ENCODE data around the gene TBX20.

TBX20 gene

DNA sequence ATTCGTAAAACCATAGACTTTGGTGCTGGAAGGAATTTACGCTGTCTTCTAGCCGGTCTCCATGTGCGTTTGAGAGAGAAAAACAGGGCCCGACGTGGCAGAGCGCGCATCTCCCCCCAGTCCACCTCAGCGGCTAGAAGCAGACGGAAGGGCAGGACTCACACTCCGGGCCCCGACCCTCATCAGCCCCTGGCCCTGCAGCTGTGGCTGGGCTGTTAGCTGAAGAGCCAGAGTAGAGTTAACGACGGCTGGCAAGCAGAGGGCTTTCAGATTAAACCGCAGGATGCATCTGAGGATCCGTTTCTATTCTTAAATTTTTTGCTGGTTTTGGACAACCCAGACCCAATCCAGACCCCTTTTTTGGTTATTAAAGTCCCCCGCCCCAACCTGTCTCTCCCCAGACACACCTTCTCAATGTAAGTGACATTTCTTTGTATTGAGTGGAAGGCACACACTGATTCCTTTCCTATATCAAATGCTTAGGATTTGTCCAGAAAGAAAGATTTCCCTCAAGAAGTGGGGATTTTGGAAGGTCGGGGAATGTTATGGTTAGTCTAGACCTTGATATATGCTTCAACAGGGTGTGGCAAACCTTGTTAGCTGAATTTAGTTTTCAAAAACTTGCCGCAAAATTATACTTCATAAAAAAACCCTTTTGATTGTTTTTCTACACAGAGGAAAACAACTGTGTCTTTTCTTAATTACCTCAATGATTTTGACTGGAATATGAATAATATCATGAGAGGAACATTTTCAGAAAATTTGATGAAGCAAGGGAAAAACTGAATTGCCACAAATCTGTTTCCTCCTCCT is 1.7 kb upstream of the TBX20 start:
- TF ChIP-seq, protein P1, sequence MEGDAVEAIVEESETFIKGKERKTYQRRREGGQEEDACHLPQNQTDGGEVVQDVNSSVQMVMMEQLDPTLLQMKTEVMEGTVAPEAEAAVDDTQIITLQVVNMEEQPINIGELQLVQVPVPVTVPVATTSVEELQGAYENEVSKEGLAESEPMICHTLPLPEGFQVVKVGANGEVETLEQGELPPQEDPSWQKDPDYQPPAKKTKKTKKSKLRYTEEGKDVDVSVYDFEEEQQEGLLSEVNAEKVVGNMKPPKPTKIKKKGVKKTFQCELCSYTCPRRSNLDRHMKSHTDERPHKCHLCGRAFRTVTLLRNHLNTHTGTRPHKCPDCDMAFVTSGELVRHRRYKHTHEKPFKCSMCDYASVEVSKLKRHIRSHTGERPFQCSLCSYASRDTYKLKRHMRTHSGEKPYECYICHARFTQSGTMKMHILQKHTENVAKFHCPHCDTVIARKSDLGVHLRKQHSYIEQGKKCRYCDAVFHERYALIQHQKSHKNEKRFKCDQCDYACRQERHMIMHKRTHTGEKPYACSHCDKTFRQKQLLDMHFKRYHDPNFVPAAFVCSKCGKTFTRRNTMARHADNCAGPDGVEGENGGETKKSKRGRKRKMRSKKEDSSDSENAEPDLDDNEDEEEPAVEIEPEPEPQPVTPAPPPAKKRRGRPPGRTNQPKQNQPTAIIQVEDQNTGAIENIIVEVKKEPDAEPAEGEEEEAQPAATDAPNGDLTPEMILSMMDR (IDR thresholded peaks at IDR 0.05; ENCODE audit: insufficient read depth, low read depth, low read length, missing control alignments): no peak
- no peak overlapping the region for H3K4me3 ChIP-seq (ENCODE audit: low read length)
- DNase-seq (ENCODE audit: low read depth): no peak

DNA sequence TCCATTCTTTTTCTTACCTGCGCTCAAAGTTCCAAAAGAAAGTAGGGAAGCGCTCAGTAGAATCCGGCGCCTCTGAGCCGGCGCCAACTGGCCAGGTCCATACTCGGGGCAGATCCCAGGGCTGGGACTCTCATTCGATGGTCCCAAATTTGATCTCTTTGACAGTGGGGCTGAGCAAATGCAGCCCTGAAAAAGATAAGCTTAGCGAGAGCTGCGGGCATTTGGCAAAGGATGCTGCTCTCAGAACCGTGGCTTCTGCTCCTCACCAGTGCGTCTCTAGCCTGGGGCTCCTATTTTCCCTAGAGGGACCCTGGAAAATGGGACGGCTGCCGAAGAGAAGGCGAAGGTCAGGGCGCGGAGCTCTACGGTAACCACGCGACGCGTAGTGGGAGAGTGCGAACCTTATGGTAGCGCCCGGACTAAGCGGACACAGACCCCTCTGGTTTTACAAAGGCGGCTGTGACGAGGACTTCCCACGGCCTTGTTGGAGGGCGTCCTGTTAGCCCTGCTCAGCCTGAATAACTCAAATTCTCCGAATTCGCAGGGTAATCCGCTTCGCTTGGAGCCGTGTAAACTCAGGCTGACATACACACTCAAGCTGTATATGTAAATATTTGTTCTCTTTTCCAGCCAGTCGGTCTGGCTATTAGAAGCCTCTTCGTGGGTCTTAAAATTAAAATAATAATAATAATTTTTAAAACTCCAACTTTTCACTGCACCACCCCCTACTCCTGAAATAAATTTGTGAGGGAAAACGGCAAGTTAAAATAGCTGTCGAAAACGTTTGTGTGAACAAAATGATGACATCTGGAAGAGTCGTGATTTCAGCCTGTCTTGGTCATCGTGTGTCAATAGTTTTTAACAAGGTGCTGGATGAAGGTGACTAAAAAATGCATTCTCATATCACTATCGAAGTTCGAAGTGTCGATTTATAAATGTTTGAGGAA is 869 bp upstream of the TBX20 start:
- DNase-seq (ENCODE audit: low read depth): no peak
- H3K4me3 ChIP-seq (ENCODE audit: low read length): peak overlapping the region; percentile 7
- TF ChIP-seq, protein P1 (IDR thresholded peaks at IDR 0.05; ENCODE audit: insufficient read depth, low read depth, low read length, missing control alignments): no peak

DNA sequence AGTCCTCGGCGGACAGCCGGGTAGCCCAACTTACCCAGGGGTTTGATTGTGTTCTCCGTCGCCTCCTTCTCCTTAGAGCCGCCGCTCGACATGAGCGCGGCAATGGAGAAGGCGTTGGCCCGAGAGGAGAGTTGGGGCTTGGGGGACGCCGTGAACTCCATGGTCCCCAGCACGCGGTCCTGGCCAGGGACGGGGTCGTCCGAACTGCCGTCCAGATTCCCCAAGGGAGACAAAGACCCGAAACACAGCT is 515 bp downstream of the TBX20 start:
- H3K4me3 ChIP-seq (ENCODE audit: low read length): no peak overlapping the region
- TF ChIP-seq, protein P1 (IDR thresholded peaks at IDR 0.05; ENCODE audit: insufficient read depth, low read depth, low read length, missing control alignments): no peak
- DNase-seq (ENCODE audit: low read depth): no peak

DNA sequence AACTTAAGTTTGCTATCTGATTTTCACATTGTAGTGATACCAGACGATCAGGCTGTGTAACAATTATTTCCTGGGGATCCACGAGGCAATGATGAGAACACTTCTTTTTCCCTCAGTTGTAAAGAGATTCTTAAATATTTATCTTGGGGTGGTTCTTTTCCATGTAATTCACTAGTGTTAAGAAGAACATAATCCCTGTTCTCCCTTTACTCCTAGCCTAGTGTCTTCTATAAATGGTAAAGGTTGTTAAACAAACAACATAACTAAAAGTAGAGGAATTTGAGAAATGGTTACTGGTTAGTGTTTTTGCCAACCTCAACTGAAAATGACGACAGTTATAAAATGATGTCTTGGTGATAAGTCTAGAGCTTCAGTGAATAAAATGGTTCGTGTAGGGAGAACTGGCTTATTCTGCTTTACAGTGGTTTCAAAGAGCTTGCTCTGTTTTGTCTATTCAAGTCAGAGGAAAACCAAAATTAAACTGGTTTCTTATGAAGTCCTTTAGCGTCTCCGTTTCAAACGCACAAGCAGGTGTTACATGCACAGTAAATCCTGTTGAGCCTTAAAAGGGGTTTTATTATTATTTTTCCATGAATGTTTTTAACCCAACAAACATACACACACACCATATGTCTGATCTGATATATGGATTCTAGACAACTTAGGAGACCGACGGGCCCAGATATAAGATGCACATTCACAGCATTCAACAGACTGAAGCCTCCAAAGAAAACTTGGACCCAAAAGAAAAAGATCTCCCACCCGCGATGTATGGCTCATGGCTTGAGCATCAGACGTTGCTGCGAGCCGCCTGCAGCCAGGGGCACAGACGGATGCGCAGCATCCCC is 1.1 kb downstream of the TBX20 start:
- TF ChIP-seq, protein P1 (IDR thresholded peaks at IDR 0.05; ENCODE audit: insufficient read depth, low read depth, low read length, missing control alignments): no peak
- H3K4me3 ChIP-seq (ENCODE audit: low read length): no peak overlapping the region
- DNase-seq (ENCODE audit: low read depth): no peak

DNA sequence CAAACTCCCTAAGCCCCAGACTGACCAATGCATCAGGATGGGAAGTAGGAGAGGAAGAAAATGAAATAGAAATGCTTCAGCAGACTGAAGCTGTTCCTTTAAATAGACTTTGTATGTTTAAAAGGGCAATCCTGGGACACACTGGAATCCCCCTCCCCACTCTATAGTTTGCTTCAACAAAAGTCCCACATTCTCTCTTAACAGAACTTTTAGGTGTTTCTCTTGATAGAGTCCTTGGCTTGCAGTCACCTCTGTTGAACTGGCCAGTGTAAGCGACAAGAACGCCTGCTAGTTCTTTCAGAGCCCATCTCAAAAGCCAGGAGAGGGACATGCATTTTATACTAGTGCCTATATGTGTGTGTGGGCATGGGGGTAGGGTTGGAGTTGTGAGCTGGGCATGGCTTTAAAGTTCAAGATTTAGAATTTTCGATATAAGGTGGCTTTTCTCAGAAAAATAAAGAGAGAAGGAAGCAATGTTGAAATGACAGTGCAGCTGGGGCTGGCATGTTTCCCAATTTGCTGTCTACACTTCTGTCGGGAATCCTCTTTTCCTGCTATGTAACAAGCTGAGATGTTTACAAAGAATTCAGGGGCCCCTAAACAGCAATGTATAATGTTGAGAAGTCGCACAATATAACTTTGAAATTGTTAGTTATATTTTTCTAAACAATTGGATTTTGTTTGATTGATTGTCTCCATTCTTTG is 2.1 kb downstream of the TBX20 start:
- TF ChIP-seq, protein P1 (IDR thresholded peaks at IDR 0.05; ENCODE audit: insufficient read depth, low read depth, low read length, missing control alignments): no peak

DNA sequence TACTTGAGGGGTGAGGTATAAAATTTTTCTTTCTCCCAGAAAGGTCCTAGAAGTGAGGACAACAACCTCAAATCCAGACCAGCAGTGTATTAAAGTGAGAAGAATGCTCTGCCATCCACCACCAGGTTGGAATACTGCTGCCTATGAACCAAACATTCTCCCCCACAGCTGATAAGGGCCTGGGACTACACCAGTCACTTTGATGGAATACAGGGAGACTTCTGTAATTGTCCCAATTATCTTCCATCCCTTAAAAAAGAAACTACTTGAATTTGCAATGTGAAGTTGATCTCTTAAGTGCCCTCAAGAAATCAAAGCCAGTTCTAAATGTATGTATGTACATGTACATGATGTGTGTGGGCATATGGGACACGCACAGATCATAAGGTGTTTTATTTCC is 3.0 kb downstream of the TBX20 start:
- H3K4me3 ChIP-seq (ENCODE audit: low read length): no peak overlapping the region
- TF ChIP-seq, protein P1 (IDR thresholded peaks at IDR 0.05; ENCODE audit: insufficient read depth, low read depth, low read length, missing control alignments): no peak
- DNase-seq (ENCODE audit: low read depth): no peak

More for the DNA sequence above, 2.1 kb downstream of the TBX20 start:
- no peak for DNase-seq (ENCODE audit: low read depth)
- no peak overlapping the region for H3K4me3 ChIP-seq (ENCODE audit: low read length)

Measured in epithelial cell of esophagus (primary cell).